Activated T-helper 1 cell treated with Interleukin-2 at 50 U/mL for 16 hours (primary cell): ENCODE measurements around the gene CAB39.
"Not testable (repeated sequence)": the region's sequence is repeated elsewhere in the genome, so short reads cannot be mapped to it uniquely, and the experiment has no call there.

Source experiments
- DNase-seq: peaks from one replicate; pipeline ENCODE4 v3.0.0-alpha.2; 2020; ENCODE audit warnings: low read depth

Gene CAB39

GRCh38 chr2:230715201-230715600 is 2.6 kb downstream of the CAB39 start:
- DNase-seq: no peak

- no peak for DNase-seq
These were observed 3.9 kb downstream of the CAB39 start for GRCh38 chr2:230716588-230716987.

GRCh38 chr2:230717600-230717999 is 5.0 kb downstream of the CAB39 start:
- no peak for DNase-seq

GRCh38 chr2:230719340-230719739 is 6.7 kb downstream of the CAB39 start:
- no peak for DNase-seq

GRCh38 chr2:230721712-230722111 is 9.1 kb downstream of the CAB39 start:
- DNase-seq: no peak

- no peak for DNase-seq
These were observed 9.7 kb downstream of the CAB39 start for GRCh38 chr2:230722207-230722885.

GRCh38 chr2:230723363-230723762 is 10.7 kb downstream of the CAB39 start:
- peak; percentile 7 for DNase-seq

- not testable (repeated sequence) for DNase-seq
These were observed 12.3 kb downstream of the CAB39 start for GRCh38 chr2:230724957-230725356.

- no peak for DNase-seq
These were observed 18.9 kb downstream of the CAB39 start for GRCh38 chr2:230731512-230731911.

GRCh38 chr2:230732914-230733401 is 20.3 kb downstream of the CAB39 start:
- DNase-seq: no peak

GRCh38 chr2:230734247-230735175 is 21.9 kb downstream of the CAB39 start:
- DNase-seq: no peak

GRCh38 chr2:230735884-230736283 is 23.2 kb downstream of the CAB39 start:
- no peak for DNase-seq

- no peak for DNase-seq
These were observed 24.7 kb downstream of the CAB39 start for GRCh38 chr2:230737300-230737699.

GRCh38 chr2:230737791-230738226 is 25.2 kb downstream of the CAB39 start:
- no peak for DNase-seq

GRCh38 chr2:230738391-230738811 is 25.8 kb downstream of the CAB39 start:
- no peak for DNase-seq

- no peak for DNase-seq
These were observed 26.3 kb downstream of the CAB39 start for GRCh38 chr2:230738924-230739323.

GRCh38 chr2:230739961-230740360 is 27.3 kb downstream of the CAB39 start:
- DNase-seq: no peak

GRCh38 chr2:230742781-230743180 is 30.1 kb downstream of the CAB39 start:
- no peak for DNase-seq

GRCh38 chr2:230746213-230746612 is 33.6 kb downstream of the CAB39 start:
- DNase-seq: no peak

- no peak for DNase-seq
These were observed 35.4 kb downstream of the CAB39 start for GRCh38 chr2:230748087-230748486.

- DNase-seq: no peak
These were observed 36.5 kb downstream of the CAB39 start for GRCh38 chr2:230749111-230749510.

GRCh38 chr2:230751062-230751461 is 38.4 kb downstream of the CAB39 start:
- no peak for DNase-seq

- DNase-seq: no peak
These were observed 41.6 kb downstream of the CAB39 start for GRCh38 chr2:230754200-230754599.
